IPS-NIHi7 (cell line): ENCODE measurements around the gene CLDN34.

Source experiments
- DNase-seq: peaks from one replicate; pipeline ENCODE4 v3.0.0; 2012; ENCODE audit warnings: mixed read lengths; ENCODE audit errors: extremely low spot score

The CLDN34 gene

GRCh38 chrX:9980401-9980800 lies 13.2 kb downstream of the CLDN34 start:
- DNase-seq: no peak

- no peak for DNase-seq
These were observed 13.8 kb downstream of the CLDN34 start for GRCh38 chrX:9980927-9981326.

- DNase-seq: no peak
These were observed 16.3 kb downstream of the CLDN34 start for GRCh38 chrX:9983441-9983840.

- no peak for DNase-seq
These were observed 16.7 kb downstream of the CLDN34 start for GRCh38 chrX:9983846-9984245.

GRCh38 chrX:9988762-9989161 lies 21.6 kb downstream of the CLDN34 start:
- DNase-seq: no peak

GRCh38 chrX:9992061-9992460 lies 24.9 kb downstream of the CLDN34 start:
- DNase-seq: no peak

- DNase-seq: no peak
These were observed 25.6 kb downstream of the CLDN34 start for GRCh38 chrX:9992724-9993123.

- peak; percentile 84 for DNase-seq
These were observed 28.7 kb downstream of the CLDN34 start for GRCh38 chrX:9995855-9996339.

- no peak for DNase-seq
These were observed 29.9 kb downstream of the CLDN34 start for GRCh38 chrX:9997041-9997440.

GRCh38 chrX:9997524-9997923 lies 30.4 kb downstream of the CLDN34 start:
- no peak for DNase-seq

GRCh38 chrX:10001496-10001895 lies 34.3 kb downstream of the CLDN34 start:
- no peak for DNase-seq

- DNase-seq: no peak
These were observed 37.8 kb downstream of the CLDN34 start for GRCh38 chrX:10004832-10005475.

- DNase-seq: no peak
These were observed 38.9 kb downstream of the CLDN34 start for GRCh38 chrX:10006086-10006485.

- DNase-seq: no peak
These were observed 39.6 kb downstream of the CLDN34 start for GRCh38 chrX:10006770-10007169.

- DNase-seq: no peak
These were observed 40.5 kb downstream of the CLDN34 start for GRCh38 chrX:10007621-10008020.

GRCh38 chrX:10008483-10009056 lies 41.4 kb downstream of the CLDN34 start:
- DNase-seq: no peak

GRCh38 chrX:10009741-10010140 lies 42.6 kb downstream of the CLDN34 start:
- DNase-seq: no peak

- no peak for DNase-seq
These were observed 43.5 kb downstream of the CLDN34 start for GRCh38 chrX:10010686-10011085.

GRCh38 chrX:10011261-10011931 lies 44.2 kb downstream of the CLDN34 start:
- DNase-seq: no peak

- no peak for DNase-seq
These were observed 44.8 kb downstream of the CLDN34 start for GRCh38 chrX:10011991-10012390.

GRCh38 chrX:10014462-10015354 lies 47.5 kb downstream of the CLDN34 start:
- peak; percentile 67 for DNase-seq

GRCh38 chrX:10015355-10015722 lies 48.2 kb downstream of the CLDN34 start:
- DNase-seq: no peak
